Stimulated activated CD8-positive, alpha-beta memory T cell treated with anti-CD3 and anti-CD28 coated beads, Interleukin-2, amount 100 ng/mL, for 1 hour (primary cell): ENCODE measurements around the gene PCDH10.

Source experiments
- DNase-seq, 2 donors: peaks; one replicate each; pipeline ENCODE4 v3.0.0-alpha.2; 2020; ENCODE audit warnings: low read depth in 2 of 2

The PCDH10 gene

GRCh38 chr4:133149932-133150471 lies 908 bp downstream of the PCDH10 start:
- DNase-seq: no peak

GRCh38 chr4:133150486-133151340 lies 1.6 kb downstream of the PCDH10 start:
- DNase-seq: no peak

- DNase-seq: no peak
Observed at GRCh38 chr4:133151341-133151690, 2.2 kb downstream of the PCDH10 start.

DNA sequence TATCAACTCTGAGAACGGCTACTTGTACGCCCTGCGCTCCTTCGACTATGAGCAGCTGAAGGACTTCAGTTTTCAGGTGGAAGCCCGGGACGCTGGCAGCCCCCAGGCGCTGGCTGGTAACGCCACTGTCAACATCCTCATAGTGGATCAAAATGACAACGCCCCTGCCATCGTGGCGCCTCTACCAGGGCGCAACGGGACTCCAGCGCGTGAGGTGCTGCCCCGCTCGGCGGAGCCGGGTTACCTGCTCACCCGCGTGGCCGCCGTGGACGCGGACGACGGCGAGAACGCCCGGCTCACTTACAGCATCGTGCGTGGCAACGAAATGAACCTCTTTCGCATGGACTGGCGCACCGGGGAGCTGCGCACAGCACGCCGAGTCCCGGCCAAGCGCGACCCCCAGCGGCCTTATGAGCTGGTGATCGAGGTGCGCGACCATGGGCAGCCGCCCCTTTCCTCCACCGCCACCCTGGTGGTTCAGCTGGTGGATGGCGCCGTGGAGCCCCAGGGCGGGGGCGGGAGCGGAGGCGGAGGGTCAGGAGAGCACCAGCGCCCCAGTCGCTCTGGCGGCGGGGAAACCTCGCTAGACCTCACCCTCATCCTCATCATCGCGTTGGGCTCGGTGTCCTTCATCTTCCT lies 2.7 kb downstream of the PCDH10 start:
- DNase-seq: no peak

- no peak for DNase-seq
Observed at GRCh38 chr4:133152330-133152821, 3.3 kb downstream of the PCDH10 start.

DNA sequence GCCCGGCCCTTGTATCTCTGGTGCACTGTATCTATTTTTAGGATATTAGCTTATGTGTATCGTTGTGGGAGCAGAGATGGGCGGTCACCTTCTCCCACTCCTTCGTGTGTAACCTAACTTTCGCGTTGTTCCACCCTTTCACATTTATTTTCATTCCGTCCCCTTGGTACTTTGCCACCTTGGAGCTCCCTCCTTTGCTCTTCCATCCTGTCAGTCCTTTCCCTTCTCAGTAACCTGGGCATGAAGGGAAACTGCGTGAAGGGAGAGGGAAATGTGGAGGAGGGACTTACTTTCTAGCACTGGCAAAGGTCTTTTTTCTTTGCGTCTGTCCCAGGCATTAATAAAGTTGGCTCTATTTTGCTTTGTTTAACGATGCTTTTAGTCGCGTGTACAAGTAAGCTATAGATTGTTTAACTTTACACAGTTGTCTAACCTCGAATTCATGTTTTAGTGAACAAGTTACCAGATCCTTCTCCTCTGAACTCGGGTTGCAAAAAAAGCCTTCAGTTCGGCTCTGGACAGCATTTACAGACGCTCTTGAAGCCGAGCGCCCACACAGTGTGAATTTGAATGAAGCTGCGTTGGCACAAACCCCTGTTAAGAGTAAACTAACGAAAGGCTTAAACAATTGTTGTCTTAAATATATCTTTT lies 3.9 kb downstream of the PCDH10 start:
- no peak for DNase-seq

GRCh38 chr4:133154725-133155124 lies 5.6 kb downstream of the PCDH10 start:
- DNase-seq: no peak

DNA sequence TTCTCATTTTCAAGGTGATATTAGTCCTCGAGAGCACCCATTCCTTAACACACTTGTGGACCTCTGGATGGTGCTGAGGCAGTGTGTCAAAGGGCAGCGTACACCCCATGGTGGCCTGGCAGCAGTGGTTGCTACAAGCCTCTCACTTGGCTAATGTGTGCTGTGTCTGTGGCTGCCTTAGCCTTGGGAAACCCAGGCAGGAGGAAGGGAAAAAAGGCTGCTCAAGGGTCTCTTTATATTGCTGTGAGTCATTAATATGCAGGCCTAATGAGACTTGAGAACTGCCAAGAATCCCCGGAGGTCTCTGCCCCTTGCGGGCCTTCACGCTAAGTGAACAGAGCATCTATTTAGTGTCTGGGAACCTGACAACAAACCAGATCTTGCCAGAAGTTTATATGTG lies 7.0 kb downstream of the PCDH10 start:
- DNase-seq: no peak

- no peak for DNase-seq
Observed at GRCh38 chr4:133156556-133156955, 7.5 kb downstream of the PCDH10 start.

GRCh38 chr4:133157460-133158160 lies 8.5 kb downstream of the PCDH10 start:
- DNase-seq: no peak

GRCh38 chr4:133160853-133161252 lies 11.8 kb downstream of the PCDH10 start:
- DNase-seq: no peak

GRCh38 chr4:133161570-133162295 lies 12.6 kb downstream of the PCDH10 start:
- DNase-seq: no peak

GRCh38 chr4:133162941-133163340 lies 13.8 kb downstream of the PCDH10 start:
- DNase-seq: no peak

DNA sequence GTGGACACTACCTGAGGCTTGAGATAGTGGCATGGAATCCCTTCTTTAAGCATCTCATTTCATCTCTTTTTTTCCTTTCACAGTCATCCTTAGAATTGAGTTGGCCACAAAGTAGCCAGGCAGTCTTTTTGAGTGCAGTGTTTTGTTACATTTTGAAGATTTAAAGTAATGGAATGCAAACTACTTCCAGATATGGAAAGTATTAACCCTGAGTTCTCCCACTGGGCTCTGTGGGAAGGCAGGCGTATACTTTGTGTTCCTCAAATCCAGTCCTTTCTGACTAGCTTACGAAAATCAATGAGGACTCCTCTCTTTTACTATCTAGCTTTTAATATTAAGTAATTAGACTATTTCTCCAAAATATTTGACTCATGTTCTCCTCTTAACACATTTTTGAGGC lies 29.9 kb downstream of the PCDH10 start:
- DNase-seq: no peak

DNA sequence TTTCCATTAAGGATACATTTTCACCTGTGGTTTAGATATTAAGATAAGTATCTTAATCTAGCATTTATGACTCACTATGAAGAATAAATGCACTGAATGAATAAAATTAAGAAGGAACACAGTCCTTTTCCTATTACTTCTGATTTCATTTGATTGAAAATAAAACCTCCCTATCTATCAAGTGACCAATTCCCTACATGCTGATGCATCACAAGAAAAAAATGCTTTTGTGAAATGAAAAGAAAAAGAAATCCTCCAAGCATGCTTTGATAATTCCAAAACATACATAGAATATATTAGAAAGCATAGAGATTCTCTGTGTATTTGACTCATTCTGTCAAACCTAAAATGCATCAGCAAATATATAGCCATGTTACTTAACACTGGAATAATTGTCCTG lies 37.1 kb downstream of the PCDH10 start:
- no peak for DNase-seq

DNA sequence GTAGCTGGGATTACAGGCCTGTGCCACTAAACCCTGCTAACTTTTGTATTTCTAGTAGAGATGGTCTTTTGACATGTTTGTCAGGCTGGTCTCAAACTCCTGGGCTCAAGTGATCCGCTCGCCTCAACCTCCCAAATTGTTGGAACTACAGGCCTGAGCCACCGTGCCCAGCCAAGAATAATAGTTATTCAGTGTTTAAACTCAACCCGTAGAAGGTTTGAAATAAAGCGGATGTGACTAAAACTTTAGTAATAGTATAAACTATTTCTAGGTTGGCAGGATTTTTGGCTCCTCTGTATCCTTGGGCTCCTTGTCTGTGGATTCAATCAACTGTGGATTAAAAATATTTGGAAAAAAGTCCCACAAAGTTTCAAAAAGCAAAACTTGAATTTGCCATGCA lies 37.8 kb downstream of the PCDH10 start:
- DNase-seq: no peak

DNA sequence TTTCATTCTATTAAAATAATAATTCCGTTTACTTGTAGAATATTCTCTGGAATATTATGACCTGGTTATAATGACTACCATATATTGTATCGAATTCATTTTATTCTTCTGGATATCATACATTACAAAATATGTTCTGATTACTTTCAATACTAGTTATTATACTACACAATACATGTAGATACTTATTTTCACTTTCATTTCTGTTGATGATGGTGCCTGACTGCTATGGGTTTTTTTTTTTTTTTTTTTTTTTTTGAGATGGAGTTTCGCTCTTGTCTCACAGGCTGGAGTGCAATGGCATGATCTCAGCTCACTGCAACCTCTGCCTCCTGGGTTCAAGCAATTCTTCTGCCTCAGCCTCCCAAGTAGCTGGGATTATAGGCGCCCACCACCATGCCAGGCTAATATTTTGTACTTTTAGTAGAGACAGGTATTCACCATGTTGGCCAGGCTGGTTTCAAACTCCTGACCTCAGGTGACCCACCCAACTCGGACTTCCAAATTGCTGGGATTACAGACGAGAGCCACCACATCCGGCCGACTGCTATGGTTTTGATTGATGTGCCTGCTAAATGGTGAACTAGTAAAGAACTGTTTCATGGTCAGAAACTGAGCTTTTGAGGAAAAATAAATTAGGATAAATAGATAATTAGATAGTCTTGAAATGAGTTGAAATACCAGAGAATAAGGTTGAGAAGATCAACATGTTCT lies 39.5 kb downstream of the PCDH10 start:
- no peak for DNase-seq

- DNase-seq: no peak
Observed at GRCh38 chr4:133189147-133189517, 40.0 kb downstream of the PCDH10 start.

GRCh38 chr4:133190098-133190497 lies 41.0 kb downstream of the PCDH10 start:
- no peak for DNase-seq

DNA sequence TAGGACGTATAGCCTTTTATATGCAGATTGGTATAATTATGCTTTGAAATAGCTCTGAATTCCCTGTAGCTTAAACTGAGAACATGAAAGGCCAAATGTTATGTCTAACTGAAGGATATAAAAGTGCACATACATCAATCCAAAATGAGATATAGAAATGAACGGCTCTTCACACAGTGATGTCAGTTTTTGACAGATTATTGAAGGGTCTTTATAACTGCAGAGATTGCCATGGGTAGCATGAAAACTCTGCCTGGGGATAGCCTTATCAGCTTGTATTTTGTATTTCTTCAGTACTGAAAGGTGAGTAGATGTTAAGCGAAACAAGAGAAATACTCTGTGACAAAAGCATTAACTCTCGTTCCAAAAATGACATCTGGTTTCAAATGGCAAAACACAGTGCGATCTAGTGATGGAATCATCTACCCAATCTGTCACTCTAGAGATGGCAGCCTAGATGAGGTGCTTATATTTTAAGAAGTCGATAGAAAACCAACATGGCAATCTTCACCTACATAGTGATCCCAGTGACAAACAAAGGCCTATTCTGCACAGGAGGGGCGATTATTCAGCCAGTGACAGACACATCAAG lies 59.7 kb downstream of the PCDH10 start:
- DNase-seq: no peak
